Measurements from ENCODE around the gene ROMO1. TPM values are rescaled to one million over a fixed set of nuclear protein-coding genes. Genes with fewer than 3 reads are reported as not detected.

ROMO1 gene
- 355 to 414 TPM (median 372 TPM) in 5 replicates for total RNA-seq (2022; extraction: Qiagen RNA extraction)

GRCh38 chr20:35699127-35699956, at the start of gene ROMO1, which contains the start of gene NFS1:
ROMO1 (plus strand) TSS chr20:35699405; CDS start chr20:35699633, 228 bp downstream.
NFS1 (minus strand) TSS chr20:35699352; CDS start chr20:35699288, 64 bp downstream.

GRCh38 chr20:35664466-35665206, 34.6 kb upstream of the ROMO1 start, which contains the start of the genes CPNE1 and RBM12:
CPNE1 (minus strand) TSS chr20:35664900; CDS start chr20:35632923, 31,977 bp downstream.
RBM12 (minus strand) TSS chr20:35664900; CDS start chr20:35655322, 9,578 bp downstream.

GRCh38 chr20:35741892-35742740, 42.9 kb downstream of the ROMO1 start, which contains the start of gene RBM39:
RBM39 (minus strand) TSS chr20:35742260; CDS start chr20:35740874, 1,386 bp downstream.

Other genes with a start within 250 kb of the ROMO1 start
- 22.7 to 30.3 TPM (median 24.9 TPM) in 5 replicates for gene CEP250, start 243.8 kb upstream of the ROMO1 start, total RNA-seq (2022; extraction: Qiagen RNA extraction)
- not detected in 5 replicates for gene C20orf173, start 169.8 kb upstream of the ROMO1 start, total RNA-seq (2022; extraction: Qiagen RNA extraction)
- gene ERGIC3, start 157.3 kb upstream of the ROMO1 start, total RNA-seq (2022; extraction: Qiagen RNA extraction): 212 to 242 TPM (median 237 TPM) in 5 replicates
- 4.3 to 6.1 TPM (median 5.0 TPM) in 5 replicates for gene SPAG4, start 83.6 kb upstream of the ROMO1 start, total RNA-seq (2022; extraction: Qiagen RNA extraction)
- gene CPNE1, start 34.5 kb upstream of the ROMO1 start, total RNA-seq (2022; extraction: Qiagen RNA extraction): 180 to 219 TPM (median 217 TPM) in 5 replicates
- 74.1 to 88.6 TPM (median 81.7 TPM) in 5 replicates for gene RBM12, start 34.5 kb upstream of the ROMO1 start, total RNA-seq (2022; extraction: Qiagen RNA extraction)
- 31.9 to 40.5 TPM (median 39.0 TPM) in 5 replicates for gene NFS1, start 53 bp upstream of the ROMO1 start, total RNA-seq (2022; extraction: Qiagen RNA extraction)
- gene RBM39, start 42.9 kb downstream of the ROMO1 start, total RNA-seq (2022; extraction: Qiagen RNA extraction): 179 to 221 TPM (median 197 TPM) in 5 replicates
- 32.2 to 42.6 TPM (median 34.1 TPM) in 5 replicates for gene PHF20, start 72.6 kb downstream of the ROMO1 start, total RNA-seq (2022; extraction: Qiagen RNA extraction)

Data from A549 treated with AZD2906 at 1 μM for 4 hours (cell line).